Uterus (tissue), 2 donors: ENCODE data around the gene SAMMSON.

Source experiments
- CTCF ChIP-seq, 4 experiments: fragments of 200-600 bp in 2 of 4; fragments of 450-650 bp in 2 of 4; sonication (generic) in 2 of 4; IDR thresholded peaks; one replicate each; pipeline ENCODE4 v1.5.1; 2016 to 2019; ENCODE audit warnings: antibody characterized with exemption in 4 of 4, mild to moderate bottlenecking in 2 of 4, moderate library complexity in 1 of 4
- POLR2A ChIP-seq, 2 donors: fragments of 450-650 bp; IDR thresholded peaks; one replicate each; pipeline ENCODE4 v1.6.1; 2016; ENCODE audit warnings: antibody characterized with exemption in 2 of 2, mild to moderate bottlenecking in 1 of 2, moderate library complexity in 1 of 2

GRCh38 chr3:70003119-70003518 lies 3.6 kb downstream of the SAMMSON start:
- TF ChIP-seq CTCF (IDR thresholded peaks at IDR 0.05) (no peak), POLR2A (IDR thresholded peaks at IDR 0.05) (no peak)
